Trophoblast cell (in vitro differentiated cells and primary cell): ENCODE results near the gene GSTM4.
A peak's percentile ranks its signal among the peaks of the same experiment; 100 is the strongest.
"Not testable (repeated sequence)": the region's sequence is repeated elsewhere in the genome, so short reads cannot be mapped to it uniquely, and the experiment has no call there.

ENCODE experiments used
- DNase-seq, 2 donors: peaks; one replicate each; pipeline ENCODE4 v3.0.0-alpha.2; 2016
- H2AFZ ChIP-seq: 2 replicates; pipeline ENCODE4 v1.6.1; 2013; ENCODE audit warnings: low read length, moderate library complexity, mild to moderate bottlenecking; ENCODE audit not compliant: insufficient read depth, poor library complexity
- H2AK5ac ChIP-seq: 2 replicates; pipeline ENCODE4 v1.6.1; 2013; ENCODE audit warnings: mild to moderate bottlenecking, low read length
- H2BK120ac ChIP-seq: 2 replicates; pipeline ENCODE4 v1.6.1; 2013; ENCODE audit warnings: low read length, mild to moderate bottlenecking, moderate library complexity; ENCODE audit not compliant: insufficient read depth, poor library complexity
- H2BK12ac ChIP-seq: 2 replicates; pipeline ENCODE4 v1.6.1; 2013; ENCODE audit warnings: mild to moderate bottlenecking, low read length, moderate library complexity
- H2BK5ac ChIP-seq: 2 replicates; pipeline ENCODE4 v1.6.1; 2013; ENCODE audit warnings: low read length, low read depth, moderate library complexity, mild to moderate bottlenecking; ENCODE audit not compliant: poor library complexity
- H3K14ac ChIP-seq: 2 replicates; pipeline ENCODE4 v1.6.1; 2013; ENCODE audit warnings: mild to moderate bottlenecking, low read length
- H3K18ac ChIP-seq: 2 replicates; pipeline ENCODE4 v1.6.1; 2013; ENCODE audit warnings: mild to moderate bottlenecking, low read length
- H3K23ac ChIP-seq: 2 replicates; pipeline ENCODE4 v1.6.1; 2013; ENCODE audit warnings: low read length
- H3K27ac ChIP-seq: 2 replicates; pipeline ENCODE4 v1.5.1; 2013; ENCODE audit warnings: low read depth, mild to moderate bottlenecking, inconsistent platforms, low read length, moderate library complexity
- H3K27me3 ChIP-seq: 2 replicates; pipeline ENCODE4 v1.6.1; 2013; ENCODE audit warnings: inconsistent platforms, mild to moderate bottlenecking, low read length, moderate library complexity; ENCODE audit not compliant: insufficient read depth
- H3K36me3 ChIP-seq, 2 experiments: 1 replicate in 1 of 2; 2 replicates in 1 of 2; pipeline ENCODE4 v1.6.1; 2013; ENCODE audit warnings: low read length in 2 of 2, mild to moderate bottlenecking in 2 of 2, moderate library complexity in 1 of 2; ENCODE audit not compliant: insufficient read depth in 2 of 2, control insufficient read depth in 1 of 2
- H3K4ac ChIP-seq: 2 replicates; pipeline ENCODE4 v1.6.1; 2013; ENCODE audit warnings: low read depth, mild to moderate bottlenecking, low read length, moderate library complexity
- H3K4me1 ChIP-seq, 2 experiments: 1 replicate in 1 of 2; 2 replicates in 1 of 2; pipeline ENCODE4 v1.6.1; 2013; ENCODE audit warnings: low read length in 2 of 2, mild to moderate bottlenecking in 2 of 2, moderate library complexity in 1 of 2; ENCODE audit not compliant: insufficient read depth in 2 of 2, control insufficient read depth in 1 of 2
- H3K4me2 ChIP-seq: 2 replicates; pipeline ENCODE4 v1.6.1; 2013; ENCODE audit warnings: inconsistent platforms, mild to moderate bottlenecking, low read length, moderate library complexity
- H3K4me3 ChIP-seq: 2 replicates; pipeline ENCODE4 v1.5.1; 2013; ENCODE audit warnings: mild to moderate bottlenecking, low read depth, low read length, inconsistent platforms
- H3K79me1 ChIP-seq: one replicate; pipeline ENCODE4 v1.6.1; 2013; ENCODE audit warnings: low read length
- H3K79me2 ChIP-seq: 2 replicates; pipeline ENCODE4 v1.6.1; 2013; ENCODE audit warnings: low read length, mild to moderate bottlenecking; ENCODE audit not compliant: control insufficient read depth, insufficient read depth, poor library complexity
- H3K9ac ChIP-seq: 2 replicates; pipeline ENCODE4 v1.6.1; 2013; ENCODE audit warnings: mild to moderate bottlenecking, low read length
- H3K9me3 ChIP-seq: 2 replicates; pipeline ENCODE4 v1.6.1; 2013; ENCODE audit warnings: low read depth, mild to moderate bottlenecking, control low read depth, inconsistent platforms, low read length; ENCODE audit not compliant: insufficient read depth
- H4K12ac ChIP-seq: 2 replicates; pipeline ENCODE4 v1.6.1; 2013; ENCODE audit warnings: low read depth, mild to moderate bottlenecking, low read length, moderate library complexity
- H4K8ac ChIP-seq: 2 replicates; pipeline ENCODE4 v1.6.1; 2013; ENCODE audit warnings: low read depth, mild to moderate bottlenecking, low read length, moderate library complexity
- H4K91ac ChIP-seq: one replicate; pipeline ENCODE4 v1.6.1; 2013; ENCODE audit warnings: low read depth, mild to moderate bottlenecking, low read length, moderate library complexity
- WGBS: extraction: QIAGEN DNeasy Blood & Tissue Kit; methylation state at CpG from one replicate; pipeline ENCODE4 v1.1.7; 2013; ENCODE audit warnings: missing lambda C conversion rate; ENCODE audit not compliant: insufficient read length, insufficient coverage; ENCODE audit errors: extremely low coverage; 5-methylcytosine and 5-hydroxymethylcytosine counted together

GSTM4 gene

GRCh38 chr1:109691759-109692158 lies 35.9 kb downstream of the GSTM4 start:
- Histone ChIP-seq H3K36me3 (no peaks in the 10 kb centered on the region), H2BK5ac (no peak overlapping the region), H3K4ac (no peak overlapping the region), H2AFZ (no peak overlapping the region), H2BK120ac (no peak overlapping the region), H3K18ac (no peak overlapping the region), H3K4me3 (no peak overlapping the region), H3K4me2 (no peak overlapping the region), H4K91ac (no peak overlapping the region), H3K27me3 (no peaks in the 10 kb centered on the region), H3K79me1 (peaks cover 1% of the 10 kb centered on the region), H3K23ac (no peak overlapping the region), H4K8ac (no peak overlapping the region), H3K4me1 (peaks cover 5 to 6% of the 10 kb centered on the region in 2 experiments), H2AK5ac (no peak overlapping the region), H3K27ac (no peak overlapping the region), H3K79me2 (no peaks in the 10 kb centered on the region), H4K12ac (no peak overlapping the region), H3K14ac (no peak overlapping the region), H2BK12ac (no peak overlapping the region), H3K9ac (no peak overlapping the region), H3K9me3 (no peaks in the 10 kb centered on the region)
- no peak for DNase-seq
- no CpG with 5 or more reads among the region's 6 CpGs for WGBS

DNA sequence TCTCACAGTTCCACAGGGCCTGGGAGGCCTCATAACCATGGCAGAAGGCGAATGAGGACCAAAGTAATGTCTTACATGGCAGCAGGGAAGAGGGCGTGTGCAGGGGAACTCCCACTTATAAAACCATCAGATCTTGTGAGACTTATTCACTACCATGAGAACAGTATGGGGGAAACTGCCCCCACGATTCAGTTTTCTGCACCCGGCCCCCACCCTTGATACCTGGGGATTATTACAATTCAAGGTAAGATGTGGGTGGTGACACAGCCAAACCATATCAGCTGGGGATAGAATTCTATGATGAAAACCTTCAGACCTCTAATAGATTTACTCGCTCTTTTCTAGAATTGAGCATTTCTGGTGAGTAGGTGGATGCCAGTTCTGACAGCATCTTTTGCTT lies 38.5 kb downstream of the GSTM4 start:
- not testable (repeated sequence) for H3K4me3 ChIP-seq, H4K12ac ChIP-seq, H2AFZ ChIP-seq, H4K91ac ChIP-seq, H3K23ac ChIP-seq, H3K14ac ChIP-seq, H3K4me1 ChIP-seq, H3K18ac ChIP-seq, H2AK5ac ChIP-seq, H3K36me3 ChIP-seq, H3K79me2 ChIP-seq, H2BK120ac ChIP-seq, H3K4ac ChIP-seq, H3K27me3 ChIP-seq, H3K9ac ChIP-seq, H3K79me1 ChIP-seq, H2BK12ac ChIP-seq, H3K4me2 ChIP-seq, H3K9me3 ChIP-seq, DNase-seq, H4K8ac ChIP-seq, H2BK5ac ChIP-seq, H3K27ac ChIP-seq
- WGBS: no CpG with 5 or more reads among the region's 5 CpGs

DNA sequence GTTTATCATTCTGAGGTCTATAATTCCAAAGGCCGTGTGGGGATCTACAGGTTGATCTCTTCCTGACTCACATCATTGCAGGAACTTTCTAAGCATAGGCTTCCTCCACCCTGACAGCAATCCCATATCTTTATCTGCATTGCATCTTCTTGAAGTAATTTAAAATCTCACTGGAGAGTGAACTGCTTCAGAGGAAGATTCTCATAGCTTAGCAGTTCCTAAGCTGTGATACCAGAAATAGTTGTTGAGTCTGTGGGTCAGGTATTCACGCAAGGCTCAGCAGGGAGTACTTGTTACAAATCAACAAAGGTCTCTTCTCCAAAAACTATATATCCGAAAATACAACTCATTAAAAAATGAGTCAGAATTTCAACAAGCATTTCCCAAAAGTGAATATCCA lies 39.2 kb downstream of the GSTM4 start:
- H3K79me2 ChIP-seq, H2AK5ac ChIP-seq, H3K4me1 ChIP-seq, H3K27me3 ChIP-seq, H3K27ac ChIP-seq, H3K36me3 ChIP-seq, H3K4me3 ChIP-seq, H3K9ac ChIP-seq, H2BK12ac ChIP-seq, H3K18ac ChIP-seq, H3K14ac ChIP-seq, H3K23ac ChIP-seq, H3K9me3 ChIP-seq, H3K4ac ChIP-seq, H3K79me1 ChIP-seq, H2BK5ac ChIP-seq, H2BK120ac ChIP-seq, H3K4me2 ChIP-seq, H4K8ac ChIP-seq, H2AFZ ChIP-seq, H4K12ac ChIP-seq, H4K91ac ChIP-seq: not testable (repeated sequence)
- WGBS: no CpG with 5 or more reads among the region's 3 CpGs
- DNase-seq: peak; percentile 33 to 63

DNA sequence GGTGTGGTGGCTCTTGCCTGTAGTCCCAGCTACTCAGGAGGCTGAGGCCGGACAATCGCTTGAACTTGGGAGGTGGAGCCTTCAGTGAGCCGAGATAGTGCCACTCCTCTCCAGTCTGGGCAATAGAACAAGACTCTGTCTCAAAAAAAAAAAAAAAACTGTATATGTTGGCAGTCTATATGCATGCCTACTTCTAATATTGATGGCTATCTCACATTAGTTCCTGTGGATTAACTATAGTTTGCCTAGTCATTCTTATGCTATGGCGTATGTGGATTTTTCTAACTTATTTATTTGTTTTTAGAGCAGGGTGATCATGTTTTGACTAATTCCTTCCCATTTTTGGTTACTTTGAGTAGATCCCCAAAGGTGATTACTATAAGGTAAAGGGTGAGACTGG lies 41.2 kb downstream of the GSTM4 start:
- Histone ChIP-seq H3K27ac (no peak overlapping the region), H2BK12ac (no peak overlapping the region), H2BK5ac (no peak overlapping the region), H4K12ac (no peak overlapping the region), H3K23ac (no peak overlapping the region), H3K36me3 (no peaks in the 10 kb centered on the region), H2BK120ac (no peak overlapping the region), H3K4me3 (no peak overlapping the region), H3K18ac (no peak overlapping the region), H3K9me3 (no peaks in the 10 kb centered on the region), H3K4me2 (no peak overlapping the region), H2AK5ac (no peak overlapping the region), H4K91ac (no peak overlapping the region), H3K4me1 (no peaks in the 10 kb centered on the region), H4K8ac (no peak overlapping the region), H3K14ac (no peak overlapping the region), H3K4ac (no peak overlapping the region), H3K27me3 (no peaks in the 10 kb centered on the region), H3K79me2 (no peaks in the 10 kb centered on the region), H3K79me1 (no peaks in the 10 kb centered on the region), H3K9ac (no peak overlapping the region), H2AFZ (no peak overlapping the region)
- DNase-seq: no peak
- WGBS: no CpG with 5 or more reads among the region's 4 CpGs
